Upper lobe of right lung (tissue), 1 donor: ENCODE data around the gene DYNLRB1. TPM values are rescaled to one million over a fixed set of nuclear protein-coding genes. Genes with fewer than 3 reads are reported as not detected.

Source experiments
- ATAC-seq: fragments of 200-7000 bp; cut with Tn5 transposase; one replicate; pipeline ENCODE4 v1.9.1; 2020; ENCODE audit warnings: mild to moderate bottlenecking, moderate library complexity
- DNase-seq: peaks from one replicate; pipeline ENCODE4 v3.0.0-alpha.2; 2020
- H3K27ac ChIP-seq: fragments of 200-600 bp; one replicate; pipeline ENCODE4 v1.8.0; 2022
- H3K27me3 ChIP-seq: fragments of 200-600 bp; one replicate; pipeline ENCODE4 v1.8.0; 2022; ENCODE audit warnings: mild to moderate bottlenecking
- H3K36me3 ChIP-seq: fragments of 200-600 bp; one replicate; pipeline ENCODE4 v1.8.0; 2022
- H3K4me1 ChIP-seq: fragments of 200-600 bp; one replicate; pipeline ENCODE4 v1.8.0; 2022
- H3K4me3 ChIP-seq: fragments of 200-600 bp; one replicate; pipeline ENCODE4 v1.8.0; 2022; ENCODE audit warnings: mild to moderate bottlenecking
- H3K9me3 ChIP-seq: fragments of 200-600 bp; one replicate; pipeline ENCODE4 v1.8.0; 2022
- CTCF ChIP-seq: fragments of 200-600 bp; IDR thresholded peaks from one replicate; pipeline ENCODE4 v1.8.0; 2022; ENCODE audit warnings: antibody characterized with exemption
- intact Hi-C: fragments of 100-400 bp; cut with DNase I; formaldehyde crosslinking; loops from one replicate; pipeline ENCODE4 v1.11.0; 2022
- total RNA-seq: library from RNA; stranded (reverse); fragmentation: NEBNext Ultra II Directional; extraction: Animal tissue kit (Norgen Biotek cat#: 25700); gene quantifications from one replicate; pipeline ENCODE4 v1.2.1, GENCODE V29; 2021
- donor health status: DM: no; HTN: yes; CAD: no; lungs with severe emphysema.

The DYNLRB1 gene
- total RNA-seq, 1 donor from 2014 or later: 146 TPM

GRCh38 chr20:34579191-34579978 is 63.2 kb downstream of the DYNLRB1 start:
- intact Hi-C loops: no loop called here
- Histone ChIP-seq H3K27me3 (no peaks in the 10 kb centered on the region), H3K4me3 (no peak overlapping the region), H3K36me3 (no peaks in the 10 kb centered on the region), H3K27ac (no peak overlapping the region), H3K4me1 (peaks cover 8% of the 10 kb centered on the region), H3K9me3 (no peaks in the 10 kb centered on the region)
- peak; percentile 38 for TF ChIP-seq CTCF
- DNase-seq: no peak
- ATAC-seq: peak; percentile 73

- H3K36me3 ChIP-seq: no peaks in the 10 kb centered on the region
- peak; percentile 21 for ATAC-seq
- no peaks in the 10 kb centered on the region for H3K9me3 ChIP-seq
- TF ChIP-seq CTCF: no peak
- intact Hi-C loops: no loop called here
- no peaks in the 10 kb centered on the region for H3K27me3 ChIP-seq
- H3K4me1 ChIP-seq: peaks cover 8% of the 10 kb centered on the region
- H3K4me3 ChIP-seq: no peak overlapping the region
- no peak for DNase-seq
- no peak overlapping the region for H3K27ac ChIP-seq
Measured at GRCh38 chr20:34579979-34580940, 64.0 kb downstream of the DYNLRB1 start.

- ATAC-seq: no peak
- H3K9me3 ChIP-seq: no peaks in the 10 kb centered on the region
- peaks cover 8% of the 10 kb centered on the region for H3K4me1 ChIP-seq
- H3K4me3 ChIP-seq: no peak overlapping the region
- DNase-seq: no peak
- H3K27me3 ChIP-seq: no peaks in the 10 kb centered on the region
- H3K36me3 ChIP-seq: no peaks in the 10 kb centered on the region
- TF ChIP-seq CTCF: no peak
- peak overlapping the region; percentile 47 for H3K27ac ChIP-seq
- intact Hi-C loops: no loop called here
Measured at GRCh38 chr20:34581341-34582184, 65.3 kb downstream of the DYNLRB1 start.

DNA sequence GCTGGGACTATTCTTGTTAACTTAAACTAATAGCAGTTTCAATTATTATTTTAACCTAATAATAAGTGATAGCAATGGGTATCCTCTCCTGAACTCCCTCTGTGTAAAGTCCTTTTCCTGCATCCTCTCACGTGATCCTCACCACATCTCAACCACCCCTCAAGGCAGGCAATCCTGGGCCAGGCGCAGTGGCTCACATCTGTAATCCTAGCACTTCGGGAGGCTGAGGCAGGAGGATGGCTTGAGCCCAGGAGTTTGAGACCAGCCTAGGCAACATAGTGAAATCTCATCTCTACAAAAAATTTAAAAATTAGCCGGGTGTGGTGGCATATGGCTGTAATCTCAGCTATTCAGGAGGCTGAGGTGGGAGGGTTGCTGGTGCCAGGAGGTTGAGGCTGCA is 66.0 kb downstream of the DYNLRB1 start:
- ATAC-seq: no peak
- no peak overlapping the region for H3K4me3 ChIP-seq
- no peak for TF ChIP-seq CTCF
- no peaks in the 10 kb centered on the region for H3K9me3 ChIP-seq
- no peak for DNase-seq
- no peaks in the 10 kb centered on the region for H3K36me3 ChIP-seq
- H3K27ac ChIP-seq: peak overlapping the region; percentile 47
- intact Hi-C loops: no loop called here
- no peaks in the 10 kb centered on the region for H3K27me3 ChIP-seq
- peaks cover 8% of the 10 kb centered on the region for H3K4me1 ChIP-seq

- no peak for TF ChIP-seq CTCF
- Histone ChIP-seq H3K36me3 (no peaks in the 10 kb centered on the region), H3K27ac (no peak overlapping the region), H3K4me1 (peaks cover 8% of the 10 kb centered on the region), H3K9me3 (no peaks in the 10 kb centered on the region), H3K27me3 (no peaks in the 10 kb centered on the region), H3K4me3 (no peak overlapping the region)
- intact Hi-C loops: no loop called here
- DNase-seq (no peak), ATAC-seq (no peak)
Measured at GRCh38 chr20:34582911-34583310, 66.7 kb downstream of the DYNLRB1 start.
